ENCODE results near the gene TM9SF1. TPM values are rescaled to one million over a fixed set of nuclear protein-coding genes. Genes with fewer than 3 reads are reported as not detected.

Gene TM9SF1
- total and polyA plus RNA-seq, 2 experiments from 2014 or later, result 12.6 to 27.5 TPM

DNA sequence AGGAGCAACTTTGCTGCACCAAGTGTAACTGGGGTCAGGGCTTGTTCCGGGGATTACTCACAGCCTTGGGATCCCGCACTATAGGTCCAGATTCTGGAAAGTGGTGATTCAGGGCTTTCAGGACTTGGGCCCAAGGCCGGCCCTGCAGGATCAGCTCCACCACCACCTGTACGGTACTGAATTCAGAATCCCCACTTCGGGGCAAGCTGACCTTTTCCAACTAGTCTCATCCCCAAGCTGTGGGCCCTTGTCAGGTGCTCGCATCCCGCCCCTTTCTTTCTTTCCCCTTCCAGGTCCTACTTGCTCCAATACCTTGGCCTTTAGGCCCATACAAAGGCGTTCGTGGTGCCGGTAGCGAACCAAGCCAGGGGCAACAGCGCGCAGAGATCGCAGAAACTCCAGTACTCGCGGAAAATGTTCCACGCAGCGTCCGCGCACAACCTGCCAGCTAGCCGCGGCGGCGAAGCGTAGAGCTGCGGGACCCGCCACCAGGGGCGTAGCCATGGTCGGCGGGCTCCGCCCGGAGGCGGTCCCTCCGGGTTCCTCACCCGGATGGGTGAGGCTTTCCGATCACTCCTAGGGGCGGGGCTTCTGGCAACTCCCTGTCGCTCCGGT, 46.7 kb upstream of the TM9SF1 start:
- ATAC-seq, result peak; percentile 90
- peak overlapping the region; percentile 96 for H2AFZ ChIP-seq
- TF ChIP-seq ZNF331 (CRISPR knock-in tag; IDR thresholded peaks at IDR 0.05; ENCODE audit: low read depth) (no peak), POLR2AphosphoS5 (IDR thresholded peaks at IDR 0.05; ENCODE audit: low read depth) (no peak), JUNB (IDR thresholded peaks at IDR 0.05; ENCODE audit: unreplicated experiment) (no peak), STAT1 (IDR thresholded peaks at IDR 0.05; ENCODE audit: unreplicated experiment) (no peak)
- TF ChIP-seq, protein P1, sequence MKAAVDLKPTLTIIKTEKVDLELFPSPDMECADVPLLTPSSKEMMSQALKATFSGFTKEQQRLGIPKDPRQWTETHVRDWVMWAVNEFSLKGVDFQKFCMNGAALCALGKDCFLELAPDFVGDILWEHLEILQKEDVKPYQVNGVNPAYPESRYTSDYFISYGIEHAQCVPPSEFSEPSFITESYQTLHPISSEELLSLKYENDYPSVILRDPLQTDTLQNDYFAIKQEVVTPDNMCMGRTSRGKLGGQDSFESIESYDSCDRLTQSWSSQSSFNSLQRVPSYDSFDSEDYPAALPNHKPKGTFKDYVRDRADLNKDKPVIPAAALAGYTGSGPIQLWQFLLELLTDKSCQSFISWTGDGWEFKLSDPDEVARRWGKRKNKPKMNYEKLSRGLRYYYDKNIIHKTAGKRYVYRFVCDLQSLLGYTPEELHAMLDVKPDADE (IDR thresholded peaks at IDR 0.05), result no peak
- TF ChIP-seq, protein P2, sequence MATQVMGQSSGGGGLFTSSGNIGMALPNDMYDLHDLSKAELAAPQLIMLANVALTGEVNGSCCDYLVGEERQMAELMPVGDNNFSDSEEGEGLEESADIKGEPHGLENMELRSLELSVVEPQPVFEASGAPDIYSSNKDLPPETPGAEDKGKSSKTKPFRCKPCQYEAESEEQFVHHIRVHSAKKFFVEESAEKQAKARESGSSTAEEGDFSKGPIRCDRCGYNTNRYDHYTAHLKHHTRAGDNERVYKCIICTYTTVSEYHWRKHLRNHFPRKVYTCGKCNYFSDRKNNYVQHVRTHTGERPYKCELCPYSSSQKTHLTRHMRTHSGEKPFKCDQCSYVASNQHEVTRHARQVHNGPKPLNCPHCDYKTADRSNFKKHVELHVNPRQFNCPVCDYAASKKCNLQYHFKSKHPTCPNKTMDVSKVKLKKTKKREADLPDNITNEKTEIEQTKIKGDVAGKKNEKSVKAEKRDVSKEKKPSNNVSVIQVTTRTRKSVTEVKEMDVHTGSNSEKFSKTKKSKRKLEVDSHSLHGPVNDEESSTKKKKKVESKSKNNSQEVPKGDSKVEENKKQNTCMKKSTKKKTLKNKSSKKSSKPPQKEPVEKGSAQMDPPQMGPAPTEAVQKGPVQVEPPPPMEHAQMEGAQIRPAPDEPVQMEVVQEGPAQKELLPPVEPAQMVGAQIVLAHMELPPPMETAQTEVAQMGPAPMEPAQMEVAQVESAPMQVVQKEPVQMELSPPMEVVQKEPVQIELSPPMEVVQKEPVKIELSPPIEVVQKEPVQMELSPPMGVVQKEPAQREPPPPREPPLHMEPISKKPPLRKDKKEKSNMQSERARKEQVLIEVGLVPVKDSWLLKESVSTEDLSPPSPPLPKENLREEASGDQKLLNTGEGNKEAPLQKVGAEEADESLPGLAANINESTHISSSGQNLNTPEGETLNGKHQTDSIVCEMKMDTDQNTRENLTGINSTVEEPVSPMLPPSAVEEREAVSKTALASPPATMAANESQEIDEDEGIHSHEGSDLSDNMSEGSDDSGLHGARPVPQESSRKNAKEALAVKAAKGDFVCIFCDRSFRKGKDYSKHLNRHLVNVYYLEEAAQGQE (IDR thresholded peaks at IDR 0.05; ENCODE audit: unreplicated experiment), result no peak
- TF ChIP-seq, protein P3, sequence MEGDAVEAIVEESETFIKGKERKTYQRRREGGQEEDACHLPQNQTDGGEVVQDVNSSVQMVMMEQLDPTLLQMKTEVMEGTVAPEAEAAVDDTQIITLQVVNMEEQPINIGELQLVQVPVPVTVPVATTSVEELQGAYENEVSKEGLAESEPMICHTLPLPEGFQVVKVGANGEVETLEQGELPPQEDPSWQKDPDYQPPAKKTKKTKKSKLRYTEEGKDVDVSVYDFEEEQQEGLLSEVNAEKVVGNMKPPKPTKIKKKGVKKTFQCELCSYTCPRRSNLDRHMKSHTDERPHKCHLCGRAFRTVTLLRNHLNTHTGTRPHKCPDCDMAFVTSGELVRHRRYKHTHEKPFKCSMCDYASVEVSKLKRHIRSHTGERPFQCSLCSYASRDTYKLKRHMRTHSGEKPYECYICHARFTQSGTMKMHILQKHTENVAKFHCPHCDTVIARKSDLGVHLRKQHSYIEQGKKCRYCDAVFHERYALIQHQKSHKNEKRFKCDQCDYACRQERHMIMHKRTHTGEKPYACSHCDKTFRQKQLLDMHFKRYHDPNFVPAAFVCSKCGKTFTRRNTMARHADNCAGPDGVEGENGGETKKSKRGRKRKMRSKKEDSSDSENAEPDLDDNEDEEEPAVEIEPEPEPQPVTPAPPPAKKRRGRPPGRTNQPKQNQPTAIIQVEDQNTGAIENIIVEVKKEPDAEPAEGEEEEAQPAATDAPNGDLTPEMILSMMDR (conservative IDR thresholded peaks at IDR 0.05; ENCODE audit: low read depth in 2 of 2), result peak; percentile 1 to 42; a peak in 1 of 4 replicates

More for the DNA sequence above, 46.7 kb upstream of the TM9SF1 start:
- H3K4me2 ChIP-seq, result peak overlapping the region; percentile 77
- peak overlapping the region; percentile 98 for H3K4me3 ChIP-seq
- Mint-ChIP-seq H3K4me1 (peaks cover 8% of the 10 kb centered on the region), H3K4me3 (peak overlapping the region; percentile 97), H3K36me3 (ENCODE audit: low read depth) (peaks cover 40% of the 10 kb centered on the region), H3K27ac (peak overlapping the region; percentile 99), H3K9me3 (no peaks in the 10 kb centered on the region), H3K27me3 (ENCODE audit: insufficient read depth, low read depth, poor library complexity) (peaks cover 17% of the 10 kb centered on the region)
- H3K4me1 ChIP-seq (ENCODE audit: insufficient read depth), result peaks cover 10% of the 10 kb centered on the region
- H4K20me1 ChIP-seq (replicated peaks; ENCODE audit: insufficient read depth), result no peaks in the 10 kb centered on the region; the same call in 1 of the 2 replicates
- 0 out of 2 replicates have a peak, but pooled peaks cover 2% of the 10 kb centered on the region for H3K79me2 ChIP-seq (replicated peaks; ENCODE audit: insufficient read depth)
- no peaks in the 10 kb centered on the region for H3K9me2 ChIP-seq (ENCODE audit: insufficient read depth)
- DNase-seq (ENCODE audit: low spot score), result peak; percentile 97
- peaks cover 11% of the 10 kb centered on the region for H3F3A ChIP-seq (replicated peaks; ENCODE audit: low read depth)
- H3K27ac ChIP-seq (ENCODE audit: low read depth), result peak overlapping the region; percentile 89
- peaks cover 3% of the 10 kb centered on the region; the same call in 1 of the 2 replicates for H3K27me3 ChIP-seq (ENCODE audit: insufficient read depth)
- peaks cover 9% of the 10 kb centered on the region; the same call in 1 of the 2 replicates for H3K36me3 ChIP-seq (ENCODE audit: insufficient read depth)

Measured in GM23338 (cell line).